ENCODE data around the gene SMIM43. TPM values are rescaled to one million over a fixed set of nuclear protein-coding genes. Genes with fewer than 3 reads are reported as not detected.

Gene SMIM43
- total RNA-seq, 1 experiment from 2014 or later = 1.2 TPM

- DNase-seq = no peak
- Mint-ChIP-seq H3K27me3 (ENCODE audit: low read depth) (peaks cover 7% of the 10 kb centered on the region), H3K9me3 (no peaks in the 10 kb centered on the region), H3K4me3 (no peak overlapping the region), H3K27ac (no peak overlapping the region), H3K36me3 (ENCODE audit: insufficient read depth in 1 of 3, low read depth in 3 of 3) (no peaks in the 10 kb centered on the region), H3K4me1 (peaks cover 12 to 16% of the 10 kb centered on the region in 2 experiments)
- TF ChIP-seq CTCF (conservative IDR thresholded peaks at IDR 0.05) = no peak
- H3K79me2 ChIP-seq (ENCODE audit: insufficient read depth, low read length) = no peaks in the 10 kb centered on the region
- H3K56ac ChIP-seq (ENCODE audit: insufficient read length, low read depth, low read length) = no peak overlapping the region
- H3K14ac ChIP-seq (ENCODE audit: insufficient read depth, low read length) = no peak overlapping the region
- no CpG with 5 or more reads among the region's 4 CpGs for WGBS (ENCODE audit: extremely low coverage, insufficient read length, low lambda C conversion rate)
- H3K79me1 ChIP-seq (ENCODE audit: insufficient read depth, low read depth, low read length, poor library complexity, severe bottlenecking) = no peaks in the 10 kb centered on the region
- no peak overlapping the region for H2BK15ac ChIP-seq (ENCODE audit: low read depth, low read length)
- H4K91ac ChIP-seq (ENCODE audit: insufficient read length, low read depth, low read length) = no peak overlapping the region
- no peaks in the 10 kb centered on the region for H4K20me1 ChIP-seq (ENCODE audit: control insufficient read depth, insufficient read depth, insufficient read length)
- no peak overlapping the region for H4K5ac ChIP-seq (ENCODE audit: insufficient read length, low read depth, low read length)
- H2BK12ac ChIP-seq (ENCODE audit: insufficient read length, low read depth, low read length) = no peak overlapping the region
- no peak overlapping the region for H3K27ac ChIP-seq (ENCODE audit: insufficient read length, low read depth, low read length)
- no peak overlapping the region for H4K8ac ChIP-seq (replicated peaks; ENCODE audit: insufficient read length, low read depth, low read length)
- no peaks in the 10 kb centered on the region for H3K23me2 ChIP-seq (ENCODE audit: insufficient read length, low read depth, low read length, poor library complexity, severe bottlenecking)
- H2AK5ac ChIP-seq (ENCODE audit: insufficient read length, low read length) = no peak overlapping the region
- no peak overlapping the region for H3K4me2 ChIP-seq (ENCODE audit: insufficient read depth, insufficient read length, low read length)
- H2AFZ ChIP-seq (ENCODE audit: low read length) = no peak overlapping the region
- H3K4me1 ChIP-seq (ENCODE audit: insufficient read depth, low read length) = peaks cover 5% of the 10 kb centered on the region; the same call in 1 of the 2 replicates
- no peaks in the 10 kb centered on the region for H3K27me3 ChIP-seq (ENCODE audit: insufficient read depth, low read length)
- H3T11ph ChIP-seq (ENCODE audit: low read length) = no peak overlapping the region
- no peaks in the 10 kb centered on the region for H3K9me3 ChIP-seq (ENCODE audit: control insufficient read depth, low read depth, low read length)
- no peak overlapping the region for H3K23ac ChIP-seq (ENCODE audit: insufficient read length, low read depth, low read length)
- H2BK5ac ChIP-seq (ENCODE audit: insufficient read length, low read length) = no peak overlapping the region
- no peak overlapping the region for H3K4ac ChIP-seq (ENCODE audit: low read depth, low read length)
- H3K9ac ChIP-seq (ENCODE audit: extremely low read depth, insufficient read length, low read length) = no peak overlapping the region
- H3K18ac ChIP-seq (ENCODE audit: insufficient read length, low read depth, low read length) = no peak overlapping the region
- no peak overlapping the region for H2BK20ac ChIP-seq (ENCODE audit: low read depth, low read length, poor library complexity, severe bottlenecking)
- H2BK120ac ChIP-seq (ENCODE audit: low read depth, low read length, poor library complexity, severe bottlenecking) = no peak overlapping the region
These were observed 20.5 kb upstream of the SMIM43 start for GRCh38 chr4:121785479-121785878.

Measured in H9 (cell line).